ENCODE results near the gene TRAF3.

Gene TRAF3

DNA sequence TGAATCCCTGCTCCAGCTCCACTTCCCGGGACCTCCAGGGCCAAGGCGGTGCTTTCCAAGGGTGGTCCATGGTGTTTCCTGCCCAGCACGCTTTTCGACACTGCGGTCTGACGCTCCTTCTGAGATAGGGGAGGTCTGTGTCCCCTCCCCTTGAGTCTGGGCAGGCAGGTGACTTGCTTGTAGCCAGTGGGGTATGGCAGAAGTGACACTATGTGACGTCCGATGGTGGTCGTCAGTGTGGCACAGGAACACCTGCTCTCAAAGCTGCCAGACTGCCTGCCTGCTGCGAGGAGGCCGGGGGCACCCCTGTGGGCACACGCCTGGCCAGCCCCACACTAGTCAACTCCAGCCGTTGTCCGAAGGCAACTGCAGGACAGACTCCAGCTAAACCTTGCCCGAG lies 16.0 kb upstream of the TRAF3 start:
- no peak for TF ChIP-seq RAD21 (IDR thresholded peaks at IDR 0.05; ENCODE audit: low read depth)

GRCh38 chr14:102764220-102764671 lies 13.0 kb upstream of the TRAF3 start:
- TF ChIP-seq NFIC (IDR thresholded peaks at IDR 0.05) (no peak), TAF1 (IDR thresholded peaks at IDR 0.05; ENCODE audit: low read depth) (no peak), TCF12 (IDR thresholded peaks at IDR 0.05; ENCODE audit: low read depth) (no peak), REST (IDR thresholded peaks at IDR 0.05; ENCODE audit: low read depth) (no peak), EP300 (IDR thresholded peaks at IDR 0.05; ENCODE audit: borderline replicate concordance) (no peak), RAD21 (IDR thresholded peaks at IDR 0.05; ENCODE audit: low read depth) (no peak)

DNA sequence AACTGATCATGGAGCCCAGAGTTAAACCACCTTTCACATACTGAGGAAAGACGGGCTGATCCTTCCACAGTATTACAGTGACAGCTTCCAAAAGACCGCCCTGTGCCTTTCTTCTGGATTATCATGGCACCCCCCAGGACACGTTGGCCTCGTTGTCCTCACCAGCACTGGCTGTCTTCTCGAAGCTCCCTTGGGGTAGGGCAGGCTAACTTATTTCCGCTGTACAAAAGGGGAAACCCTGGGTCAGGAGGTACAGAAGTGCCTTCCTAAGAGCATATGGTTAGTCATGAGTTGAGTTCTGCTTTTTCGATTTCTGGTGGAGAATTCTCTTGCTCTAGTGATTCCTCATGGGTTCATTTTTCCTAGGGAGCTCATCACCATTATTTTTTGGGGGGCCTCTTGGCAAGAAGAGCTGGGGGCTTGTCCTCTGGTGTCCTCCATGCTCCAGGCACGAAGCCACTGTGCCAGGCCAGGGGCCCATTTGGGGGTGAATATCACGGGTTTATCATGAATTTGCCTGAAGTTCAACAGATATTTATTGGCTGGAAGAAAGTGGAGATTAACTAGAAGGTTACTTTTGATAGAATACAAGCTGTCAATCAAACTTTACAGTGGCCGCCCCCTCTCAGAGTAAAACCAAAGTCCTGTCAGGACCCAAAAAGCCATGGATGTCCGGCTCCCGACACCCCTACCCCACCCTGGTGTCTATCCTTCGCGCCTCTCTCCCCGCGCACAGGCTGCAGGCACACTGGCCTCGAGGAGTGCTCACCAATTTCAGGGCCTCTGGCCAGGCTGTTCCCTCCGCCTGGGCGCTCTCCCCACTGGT lies 8.8 kb upstream of the TRAF3 start:
- TF ChIP-seq, protein P1, sequence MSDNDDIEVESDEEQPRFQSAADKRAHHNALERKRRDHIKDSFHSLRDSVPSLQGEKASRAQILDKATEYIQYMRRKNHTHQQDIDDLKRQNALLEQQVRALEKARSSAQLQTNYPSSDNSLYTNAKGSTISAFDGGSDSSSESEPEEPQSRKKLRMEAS (IDR thresholded peaks at IDR 0.05) = no peak
- no peak for TF ChIP-seq ZBTB7A (IDR thresholded peaks at IDR 0.05; ENCODE audit: low read depth)
- TF ChIP-seq EP300 (IDR thresholded peaks at IDR 0.05; ENCODE audit: borderline replicate concordance) = no peak
- no peak for TF ChIP-seq TCF12 (IDR thresholded peaks at IDR 0.05; ENCODE audit: low read depth)
- no peak for TF ChIP-seq TEAD4 (IDR thresholded peaks at IDR 0.05)
- no peak for TF ChIP-seq CEBPB (IDR thresholded peaks at IDR 0.05)
- TF ChIP-seq REST (IDR thresholded peaks at IDR 0.05; ENCODE audit: low read depth) = no peak
- no peak for TF ChIP-seq RAD21 (IDR thresholded peaks at IDR 0.05; ENCODE audit: low read depth)
- TF ChIP-seq TAF1 (IDR thresholded peaks at IDR 0.05; ENCODE audit: low read depth) = no peak
- TF ChIP-seq NFIC (IDR thresholded peaks at IDR 0.05) = no peak
- no peak for TF ChIP-seq CREB1 (IDR thresholded peaks at IDR 0.05; ENCODE audit: low read depth)
- TF ChIP-seq, protein P2, sequence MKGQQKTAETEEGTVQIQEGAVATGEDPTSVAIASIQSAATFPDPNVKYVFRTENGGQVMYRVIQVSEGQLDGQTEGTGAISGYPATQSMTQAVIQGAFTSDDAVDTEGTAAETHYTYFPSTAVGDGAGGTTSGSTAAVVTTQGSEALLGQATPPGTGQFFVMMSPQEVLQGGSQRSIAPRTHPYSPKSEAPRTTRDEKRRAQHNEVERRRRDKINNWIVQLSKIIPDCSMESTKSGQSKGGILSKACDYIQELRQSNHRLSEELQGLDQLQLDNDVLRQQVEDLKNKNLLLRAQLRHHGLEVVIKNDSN (IDR thresholded peaks at IDR 0.05) = no peak
- TF ChIP-seq FOXM1 (IDR thresholded peaks at IDR 0.05; ENCODE audit: borderline replicate concordance, low read depth) = no peak
- TF ChIP-seq EGR1 (IDR thresholded peaks at IDR 0.05) = no peak
- TF ChIP-seq YY1 (IDR thresholded peaks at IDR 0.05; ENCODE audit: low read depth) = no peak

GRCh38 chr14:102769049-102769327 lies 8.3 kb upstream of the TRAF3 start:
- TF ChIP-seq REST (IDR thresholded peaks at IDR 0.05; ENCODE audit: low read depth) (no peak), TAF1 (IDR thresholded peaks at IDR 0.05; ENCODE audit: low read depth) (no peak), TEAD4 (IDR thresholded peaks at IDR 0.05) (no peak), EGR1 (IDR thresholded peaks at IDR 0.05) (no peak), CREB1 (IDR thresholded peaks at IDR 0.05; ENCODE audit: low read depth) (no peak), ZBTB7A (IDR thresholded peaks at IDR 0.05; ENCODE audit: low read depth) (no peak), RAD21 (IDR thresholded peaks at IDR 0.05; ENCODE audit: low read depth) (no peak), TCF12 (IDR thresholded peaks at IDR 0.05; ENCODE audit: low read depth) (no peak), CEBPB (IDR thresholded peaks at IDR 0.05) (no peak), NFIC (IDR thresholded peaks at IDR 0.05) (no peak), EP300 (IDR thresholded peaks at IDR 0.05; ENCODE audit: borderline replicate concordance) (no peak), FOXM1 (IDR thresholded peaks at IDR 0.05; ENCODE audit: borderline replicate concordance, low read depth) (no peak), YY1 (IDR thresholded peaks at IDR 0.05; ENCODE audit: low read depth) (no peak)
- TF ChIP-seq, protein P1 (IDR thresholded peaks at IDR 0.05) = no peak
- TF ChIP-seq, protein P2 (IDR thresholded peaks at IDR 0.05) = no peak
